Measurements from ENCODE around the gene TCERG1. TPM values are rescaled to one million over a fixed set of nuclear protein-coding genes. Genes with fewer than 3 reads are reported as not detected.

TCERG1 gene
- 184 TPM for polyA plus RNA-seq (ENCODE audit: insufficient read length)
- long read RNA-seq, donor 1, partial matches to known transcripts = 53 of 57 reads
- long read RNA-seq, donor 1, other reads (novel, unspliced or antisense) = 0 of 57 reads
- long read RNA-seq, donor 2, transcript TCERG1-207 (11 exons, 1,984 nt) = major isoform, 6 of 20 reads
- long read RNA-seq, donor 2, partial matches to known transcripts = 10 of 20 reads
- long read RNA-seq, donor 2, other reads (novel, unspliced or antisense) = 0 of 20 reads
- long read RNA-seq, donor 3, partial matches to known transcripts = 5 of 9 reads
- long read RNA-seq, donor 3, other reads (novel, unspliced or antisense) = 0 of 9 reads
- long read RNA-seq, donor 4 = 0 reads
- long read RNA-seq, donor 5, full-length matches to known transcripts = 5 of 14 reads
- long read RNA-seq, donor 5, partial matches to known transcripts = 9 of 14 reads
- long read RNA-seq, donor 5, other reads (novel, unspliced or antisense) = 0 of 14 reads
- long read RNA-seq, donor 6, partial matches to known transcripts = 28 of 28 reads
- long read RNA-seq, donor 6, other reads (novel, unspliced or antisense) = 0 of 28 reads
- long read RNA-seq, donor 7, partial matches to known transcripts = 27 of 39 reads
- long read RNA-seq, donor 7, other reads (novel, unspliced or antisense) = 0 of 39 reads
- long read RNA-seq, donor 8, partial matches to known transcripts = 0 of 3 reads
- long read RNA-seq, donor 8, other reads (novel, unspliced or antisense) = 0 of 3 reads

DNA sequence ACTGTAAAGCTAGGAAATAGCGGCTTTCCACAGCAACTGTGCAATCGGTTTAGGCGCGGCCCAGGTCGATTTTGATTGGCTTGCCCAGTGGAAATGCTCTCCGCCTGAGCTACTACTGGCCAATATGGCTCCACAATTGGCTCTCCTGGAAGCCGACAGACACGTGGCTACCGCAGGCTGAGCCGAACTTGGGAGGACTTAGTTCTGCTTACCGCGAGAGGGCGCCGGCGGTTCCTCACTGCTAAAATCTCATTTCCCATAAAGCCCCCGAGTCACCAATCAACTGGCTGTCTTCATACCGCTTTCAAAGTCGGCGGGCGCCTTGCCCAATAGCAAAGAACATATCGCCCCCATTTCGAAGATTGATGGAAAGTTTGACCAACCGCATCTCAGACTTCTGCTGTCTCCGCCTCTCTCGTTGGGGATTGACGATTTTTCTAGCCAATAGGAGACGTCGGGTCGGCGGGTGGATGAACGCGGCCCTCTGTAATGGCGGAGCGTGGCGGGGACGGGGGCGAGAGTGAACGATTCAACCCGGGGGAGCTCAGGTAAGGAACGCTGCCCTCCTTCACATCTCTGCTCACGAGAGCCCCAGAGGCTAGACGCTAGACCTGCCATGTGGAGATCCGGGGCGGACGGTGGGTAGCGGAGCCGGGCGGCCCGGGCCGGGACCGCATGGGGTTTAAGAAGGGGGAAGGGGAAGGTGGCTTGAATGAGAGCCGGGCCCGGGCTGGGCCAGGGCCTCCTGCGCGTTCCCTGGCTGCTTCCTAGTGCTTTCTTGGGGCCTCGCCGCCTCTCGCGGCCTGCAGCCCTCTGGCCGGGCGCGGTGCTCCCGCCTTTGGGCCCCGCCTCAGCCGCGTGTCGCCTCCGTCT lies at the start of gene TCERG1:
Gene TCERG1, plus strand, starts transcription at position 473 of the 873 bp plus-strand sequence. Its CDS starts 17 bp downstream, at position 490.
- peak; percentile 100 for DNase-seq

DNA sequence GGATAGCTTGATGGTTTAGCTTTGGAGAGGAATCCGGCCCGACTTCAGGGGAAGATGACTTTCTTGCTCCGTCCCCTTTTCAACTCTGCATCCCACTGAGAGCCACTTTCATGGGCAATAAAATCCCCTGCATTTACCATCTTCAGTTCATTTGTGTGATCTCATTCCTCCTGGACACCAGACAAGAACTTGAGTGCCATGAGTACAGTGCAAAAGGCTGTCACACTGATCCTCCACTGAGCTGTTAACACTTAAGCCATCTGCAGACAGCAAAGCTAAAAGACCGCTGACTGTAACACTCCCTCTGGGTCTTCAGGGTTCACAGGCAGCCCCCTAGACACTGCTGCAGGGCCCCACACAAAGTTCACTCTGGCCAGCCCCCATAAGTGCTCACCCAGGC lies 48.3 kb upstream of the TCERG1 start:
- DNase-seq = no peak

DNA sequence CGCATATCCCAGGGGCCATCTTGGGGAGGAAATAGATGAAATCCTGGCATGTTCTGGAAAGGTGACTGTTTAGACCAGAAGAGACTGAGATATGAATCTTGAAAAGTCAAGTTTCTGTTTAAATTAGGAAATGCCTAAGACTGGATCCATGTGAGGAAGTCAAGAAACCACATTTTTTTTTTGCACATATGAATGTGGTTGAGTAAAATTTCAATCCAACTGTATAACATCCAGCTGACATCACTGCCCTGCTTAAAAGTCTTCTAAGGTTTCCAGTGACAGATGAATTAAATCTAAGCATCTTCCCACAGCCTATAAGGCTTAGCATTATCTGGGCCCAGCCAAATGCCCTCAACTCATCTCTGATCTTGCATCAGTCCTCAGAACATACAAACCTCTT lies 47.7 kb upstream of the TCERG1 start:
- no peak for DNase-seq

DNA sequence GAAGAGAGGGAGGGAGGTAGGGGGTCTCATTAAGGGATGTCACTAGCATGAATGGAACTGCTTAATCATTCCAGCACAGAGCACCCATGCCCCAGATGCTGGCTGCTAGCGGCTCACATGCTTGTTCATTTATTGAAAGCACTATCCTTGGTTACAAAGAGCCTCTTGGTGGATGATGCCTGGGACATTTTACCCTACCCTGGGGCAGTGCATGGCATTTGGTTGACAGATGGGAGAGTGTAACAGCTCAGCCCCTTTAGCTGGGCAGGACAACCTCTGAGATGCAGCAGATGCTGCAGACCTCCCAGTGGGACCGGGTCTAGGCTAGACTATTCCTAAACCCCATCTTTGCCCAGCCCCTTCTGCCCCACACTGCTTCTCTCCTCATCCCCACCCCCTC lies 46.9 kb upstream of the TCERG1 start:
- no peak for DNase-seq

DNA sequence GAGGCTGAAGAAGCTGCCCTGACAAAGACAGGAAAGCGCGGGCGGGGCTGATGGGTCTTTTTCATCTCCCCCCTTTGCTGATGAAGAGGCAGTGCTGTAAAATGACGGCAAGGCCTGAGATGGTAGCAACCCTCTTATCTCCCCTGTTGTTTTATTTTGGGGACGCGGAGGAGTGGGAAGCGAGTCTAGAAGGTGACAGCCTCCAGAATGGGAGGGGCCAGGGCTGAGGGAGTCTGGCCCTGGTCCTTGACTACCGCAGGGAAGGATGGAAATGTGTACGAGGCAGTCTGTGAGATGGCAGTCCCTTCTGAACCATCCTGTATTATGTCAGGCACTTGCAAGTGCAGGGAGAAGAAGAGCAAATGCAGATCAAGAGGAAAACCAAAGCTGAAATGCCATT lies 46.1 kb upstream of the TCERG1 start:
- no peak for DNase-seq

DNA sequence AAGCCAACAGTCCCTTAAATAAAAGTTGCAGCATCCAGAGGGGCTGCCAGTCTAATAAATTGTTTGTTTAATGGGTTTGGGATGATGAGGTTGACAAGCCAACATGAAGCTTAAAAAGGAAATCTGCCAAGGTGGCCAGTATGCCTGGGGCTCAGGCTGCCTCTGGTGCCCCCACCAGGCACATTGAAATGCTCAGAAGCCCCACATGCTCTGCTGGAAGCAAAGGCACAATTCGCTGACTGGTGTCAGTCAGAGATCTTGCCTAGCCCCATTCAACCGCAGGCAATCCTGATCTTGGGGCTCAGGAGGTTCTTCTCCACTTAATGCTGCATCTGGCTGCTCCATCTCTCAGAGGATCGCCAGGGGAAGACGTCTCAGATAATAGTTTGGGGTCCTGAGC lies 44.2 kb upstream of the TCERG1 start:
- DNase-seq = no peak

DNA sequence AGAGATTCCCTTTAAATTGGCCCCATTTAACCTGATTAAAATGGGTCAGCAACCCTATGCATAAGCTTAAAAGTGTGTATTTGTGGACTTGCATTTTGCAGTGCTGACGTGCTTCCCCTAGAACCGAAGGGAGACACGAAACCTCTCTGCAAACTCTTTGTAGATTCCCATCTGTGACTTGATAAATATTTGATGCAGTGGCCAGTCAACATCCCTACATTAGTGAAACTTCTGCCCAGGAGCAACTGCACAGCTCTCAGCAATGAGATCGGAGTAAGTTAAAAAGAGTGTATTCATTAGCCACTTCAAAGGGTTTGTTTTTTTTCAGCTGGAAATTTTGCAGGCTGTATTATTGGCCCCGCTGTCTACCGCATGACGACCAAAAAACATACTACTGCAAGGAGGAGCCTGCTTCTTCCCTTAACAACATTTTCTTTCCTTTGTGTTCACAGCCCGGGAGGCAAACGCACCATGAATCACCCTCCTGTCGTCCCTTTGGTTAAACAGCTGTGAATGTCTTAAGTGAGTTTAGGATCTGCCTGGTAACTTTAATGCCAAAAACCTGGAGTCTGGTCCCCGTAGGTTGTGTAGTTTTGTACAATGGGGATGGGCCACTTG lies 38.0 kb upstream of the TCERG1 start:
- DNase-seq = peak; percentile 13

DNA sequence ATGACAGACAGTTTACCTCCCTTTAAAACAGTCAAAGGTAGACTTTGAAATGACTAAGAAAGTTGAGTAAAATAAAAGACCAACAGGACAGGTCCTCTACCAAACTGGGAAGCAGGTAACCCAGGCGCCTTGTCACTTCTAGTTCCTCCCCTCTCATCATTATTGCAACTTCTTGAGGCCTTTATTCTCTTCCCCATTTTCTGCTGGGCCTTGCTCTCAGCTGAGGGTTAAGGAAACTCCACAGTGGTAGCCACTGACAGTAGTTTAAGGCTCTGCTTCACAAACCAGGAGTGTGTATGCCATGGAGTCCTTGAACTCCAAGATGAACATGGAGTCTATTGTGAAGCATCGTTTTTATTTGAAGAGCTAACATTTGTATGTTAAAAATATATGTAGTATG lies 36.9 kb upstream of the TCERG1 start:
- DNase-seq = no peak

DNA sequence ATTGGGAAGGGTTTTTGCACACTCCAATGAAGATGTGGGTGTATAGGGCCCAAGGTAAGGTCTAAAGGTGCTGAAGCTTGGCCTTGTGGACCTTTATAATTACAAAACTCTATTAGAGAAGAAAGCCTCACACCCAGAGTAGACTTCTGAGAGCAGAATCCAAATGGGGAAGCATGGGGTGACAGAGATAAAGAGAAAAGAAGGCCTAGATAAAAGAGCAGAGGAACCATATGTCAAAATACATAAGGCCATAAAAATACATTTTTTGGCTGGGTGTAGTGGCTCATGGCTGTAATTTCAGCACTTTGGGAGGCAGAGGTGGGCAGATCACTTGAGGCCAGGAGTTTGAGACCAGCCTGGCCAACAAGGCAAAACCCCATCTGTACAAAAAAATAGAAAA lies 27.4 kb upstream of the TCERG1 start:
- no peak for DNase-seq

DNA sequence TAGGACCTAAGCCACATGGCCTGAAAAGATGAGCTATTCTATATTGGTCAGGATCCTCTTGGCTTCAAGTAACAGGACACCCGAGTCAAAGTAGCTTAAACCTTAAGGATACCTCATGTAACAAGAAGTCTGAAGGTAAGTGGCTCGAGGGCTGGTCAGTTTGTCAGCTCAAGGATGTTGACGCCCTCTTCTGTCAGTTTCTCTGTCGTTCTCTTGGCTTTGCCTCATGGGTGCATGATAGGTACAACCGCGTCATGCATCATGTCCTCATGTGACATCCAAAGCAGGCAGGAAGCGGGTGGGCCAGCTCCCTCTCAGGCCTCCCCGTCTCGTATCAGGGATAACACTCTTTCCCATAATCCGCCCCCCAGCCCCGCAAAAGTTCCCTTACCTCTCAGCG lies 22.1 kb upstream of the TCERG1 start:
- no peak for DNase-seq

DNA sequence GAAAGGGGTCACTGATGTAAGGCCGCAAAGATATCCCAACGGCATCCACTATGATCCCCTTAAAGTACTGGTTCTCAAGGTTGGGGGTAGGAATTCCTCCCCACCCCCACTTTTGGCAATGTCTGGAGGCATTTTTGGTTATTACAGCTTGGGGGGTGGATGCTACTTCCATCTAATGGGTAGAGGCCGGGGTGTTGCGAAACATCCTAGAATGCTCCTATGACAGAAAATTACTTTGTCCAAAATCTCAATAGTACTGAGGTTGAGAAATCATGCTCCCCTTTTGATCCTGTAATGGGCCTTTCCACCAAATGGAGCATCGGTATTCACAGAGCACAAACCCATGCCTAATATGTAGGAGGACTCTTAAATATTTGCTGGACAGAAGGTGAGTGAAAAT lies 20.8 kb upstream of the TCERG1 start:
- no peak for DNase-seq

DNA sequence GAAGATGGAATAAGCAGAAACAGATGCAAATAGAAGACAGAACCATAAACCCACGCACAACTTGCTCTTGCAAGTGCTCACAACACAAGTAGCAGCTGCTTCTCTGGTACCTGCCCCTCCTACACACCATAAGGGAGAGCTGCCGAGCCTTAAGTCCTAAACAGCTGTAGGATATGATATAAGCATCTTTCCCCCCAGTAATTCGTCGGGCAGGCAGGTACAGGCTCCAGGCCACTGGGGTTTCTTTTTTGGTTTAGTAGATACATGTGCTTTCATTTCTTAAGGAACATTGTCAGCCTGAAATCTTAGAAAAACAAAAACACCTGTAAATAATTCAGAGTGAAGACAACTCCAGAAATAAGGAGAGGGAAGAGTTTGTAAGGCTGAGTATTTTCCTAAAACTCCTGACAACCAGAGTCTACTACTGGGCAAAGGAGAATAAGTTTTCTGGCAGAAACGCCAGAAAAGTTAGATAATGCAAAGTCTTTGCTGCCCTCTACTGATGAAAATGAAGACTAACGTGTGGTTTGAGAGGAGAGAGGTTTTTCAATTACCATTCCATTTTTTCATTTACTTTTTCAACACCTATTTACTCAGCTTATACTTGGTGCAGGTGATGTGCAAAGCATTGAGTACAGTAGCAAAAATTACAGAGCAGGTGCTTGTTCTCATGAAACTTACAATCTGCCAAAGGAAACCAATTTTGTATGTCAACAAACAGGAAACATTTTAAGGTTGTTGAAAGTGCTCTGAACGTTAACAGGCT lies 20.1 kb upstream of the TCERG1 start:
- DNase-seq = peak; percentile 39

DNA sequence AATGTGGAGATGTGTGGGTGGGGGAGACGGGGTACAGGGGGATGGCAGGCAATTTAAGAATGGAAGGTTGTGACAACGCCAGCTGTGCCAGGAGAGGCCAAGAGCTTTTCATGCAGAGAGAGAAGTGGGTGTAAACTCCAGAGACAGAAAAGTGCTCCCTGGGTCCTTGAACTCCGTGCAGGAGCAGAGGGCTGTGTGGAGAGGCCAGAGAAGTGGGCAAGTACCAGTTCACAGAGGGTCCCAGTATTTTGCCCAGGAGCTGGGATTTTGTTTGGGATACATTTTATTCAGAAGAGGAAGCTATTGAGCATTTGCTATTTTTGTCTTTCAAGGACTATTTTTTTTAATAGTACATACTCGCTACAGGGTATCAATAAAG lies 19.5 kb upstream of the TCERG1 start:
- no peak for DNase-seq

DNA sequence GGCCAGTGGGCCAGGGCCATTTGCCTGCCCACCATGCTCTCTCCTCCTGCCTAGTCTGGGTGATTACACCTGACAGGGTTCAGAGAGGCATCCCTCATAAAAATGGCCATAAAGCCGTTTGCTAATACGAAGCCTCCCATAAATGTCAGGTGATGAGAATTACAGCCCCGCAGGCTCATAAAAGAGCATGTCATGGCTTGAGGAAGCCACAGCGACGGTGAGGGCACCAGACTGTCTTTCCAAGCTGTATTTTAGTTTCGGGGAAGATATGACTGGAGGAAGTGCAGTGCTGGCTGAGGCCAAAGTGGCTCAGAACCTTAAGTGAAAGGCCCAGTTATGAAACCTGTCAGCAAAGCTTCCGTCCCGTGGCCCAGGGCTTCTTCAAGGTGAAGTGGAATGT lies 18.5 kb upstream of the TCERG1 start:
- DNase-seq = peak; percentile 6

DNA sequence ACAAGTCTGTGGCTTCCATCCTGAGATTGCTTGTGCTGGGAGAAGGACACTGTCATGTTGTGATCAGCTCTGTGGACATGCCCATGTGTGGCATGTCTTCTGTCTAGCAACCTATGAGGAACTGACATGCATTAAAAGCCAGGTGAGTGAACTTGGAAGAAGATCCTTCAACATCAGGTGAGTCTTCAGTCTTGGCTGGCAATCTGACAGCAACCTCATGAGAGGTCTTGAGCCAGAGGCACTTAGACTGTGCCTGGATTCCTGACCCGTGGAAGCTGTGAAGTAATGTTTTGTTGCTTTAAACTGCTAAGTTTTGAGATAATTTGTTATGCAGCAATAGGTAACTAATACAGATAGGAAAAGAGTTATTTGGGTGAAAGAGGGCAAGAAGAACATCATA lies 6.8 kb upstream of the TCERG1 start:
- DNase-seq = no peak

DNA sequence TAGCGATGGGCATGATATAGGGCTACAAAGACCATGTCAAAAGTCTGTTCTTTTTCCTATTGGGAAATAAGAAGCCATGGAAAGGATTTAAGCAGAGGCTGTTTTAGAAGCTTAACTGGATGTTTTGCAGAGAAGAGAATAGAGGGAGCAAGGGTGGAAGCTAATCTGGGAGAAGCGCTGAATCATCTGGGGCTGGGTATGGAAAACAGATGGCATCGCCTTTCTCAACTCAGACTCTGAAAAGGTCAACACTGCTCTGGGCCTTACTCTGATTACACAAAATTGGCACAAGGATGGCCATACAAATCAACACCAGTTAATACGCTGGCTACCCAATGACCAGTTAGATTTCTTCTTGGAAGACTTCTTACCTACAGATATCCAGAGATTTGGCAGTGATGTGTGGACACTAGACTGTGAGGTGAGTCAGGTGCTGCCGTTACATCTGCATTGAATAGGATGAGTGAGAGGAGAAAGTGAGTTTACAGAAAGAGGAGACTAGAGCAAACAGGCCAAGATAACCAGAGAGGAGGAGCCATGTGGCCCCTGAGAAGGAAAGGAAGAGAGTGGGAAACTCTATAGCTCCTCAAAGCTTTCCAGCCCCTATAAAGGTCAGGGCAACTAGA lies 6.2 kb upstream of the TCERG1 start:
- DNase-seq = no peak

DNA sequence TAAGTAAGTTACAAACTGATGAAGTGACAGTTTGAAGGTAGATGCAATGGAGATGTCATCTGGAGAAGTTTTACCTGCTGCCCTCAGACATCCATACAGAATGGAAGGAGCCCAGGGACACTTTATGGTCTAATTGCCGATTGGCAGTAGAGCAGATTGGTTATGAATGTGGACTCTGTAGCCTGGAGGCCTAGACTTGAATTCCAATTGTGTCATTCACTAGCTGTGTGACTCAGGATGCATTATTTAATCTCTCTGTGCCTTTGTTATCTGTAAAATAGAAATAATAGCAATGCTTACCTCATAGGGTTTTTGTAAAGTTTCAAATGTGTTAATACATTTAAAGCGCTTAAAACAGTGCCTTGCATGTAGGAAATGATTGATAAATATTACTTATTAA lies 5.2 kb upstream of the TCERG1 start:
- DNase-seq = no peak

DNA sequence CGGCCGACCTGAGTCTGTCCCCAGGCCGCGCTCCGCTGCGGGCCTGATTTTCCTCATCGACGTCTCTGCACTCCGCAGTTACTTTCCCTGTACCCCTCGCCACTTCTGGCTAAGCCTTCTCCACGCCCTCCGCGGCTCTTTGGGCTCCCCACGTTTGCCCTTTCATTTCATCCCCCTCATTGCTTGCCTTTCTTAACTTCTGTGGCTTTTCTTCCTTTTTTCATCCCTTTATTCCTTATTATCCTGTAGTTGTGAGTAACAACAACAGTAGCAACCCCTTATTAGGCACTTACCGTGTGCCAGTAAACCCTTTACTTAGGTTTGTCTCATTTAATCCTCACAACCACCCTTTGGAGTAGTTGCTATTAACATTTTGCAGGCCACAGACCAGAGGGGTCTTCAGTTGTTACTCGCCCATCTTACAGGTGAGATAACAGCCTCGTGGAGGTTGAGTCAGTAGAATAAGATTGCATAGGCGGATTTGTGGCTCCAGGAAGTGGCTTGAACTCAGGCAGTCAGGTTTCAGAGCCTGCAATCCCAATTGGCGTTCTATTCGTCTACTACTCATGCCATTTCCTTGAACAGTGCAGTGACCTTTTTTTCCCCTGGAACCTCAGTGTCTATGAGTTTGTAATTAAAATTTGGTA lies 724 bp downstream of the TCERG1 start:
- no peak for DNase-seq

DNA sequence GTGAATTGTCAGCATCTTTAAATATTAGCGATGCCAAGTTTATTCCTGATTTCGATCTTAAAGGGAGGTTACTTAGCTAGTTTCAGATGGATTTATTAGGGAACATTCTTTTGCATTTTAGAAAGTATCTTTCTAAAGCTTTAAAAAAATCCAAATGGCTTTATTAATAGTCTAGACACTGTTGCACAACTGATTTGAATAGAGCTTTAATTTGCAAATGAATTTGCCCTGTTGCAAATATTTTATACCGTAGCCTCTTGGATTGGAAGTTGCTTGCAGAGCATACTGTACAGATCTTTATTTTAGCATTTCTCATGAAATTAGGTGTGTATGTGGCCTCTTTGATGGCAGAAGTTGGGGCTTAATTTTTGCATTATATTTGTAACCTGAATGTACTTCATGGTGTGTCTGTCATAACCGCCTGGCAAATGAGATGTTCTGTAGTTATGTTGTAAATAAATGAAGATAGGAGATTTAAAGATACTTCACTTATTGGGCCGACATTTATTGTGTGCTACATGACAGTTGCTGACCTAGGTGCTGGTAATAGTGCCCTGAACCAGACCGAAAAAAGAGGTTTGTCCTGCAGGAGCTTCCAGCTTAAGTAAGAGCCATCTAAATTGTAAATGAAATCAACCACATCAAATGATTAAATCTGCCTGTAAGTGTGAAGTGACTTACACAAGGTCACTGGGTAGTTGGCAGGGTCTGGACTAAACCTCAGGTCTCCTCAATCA lies 1.8 kb downstream of the TCERG1 start:
- DNase-seq = no peak

DNA sequence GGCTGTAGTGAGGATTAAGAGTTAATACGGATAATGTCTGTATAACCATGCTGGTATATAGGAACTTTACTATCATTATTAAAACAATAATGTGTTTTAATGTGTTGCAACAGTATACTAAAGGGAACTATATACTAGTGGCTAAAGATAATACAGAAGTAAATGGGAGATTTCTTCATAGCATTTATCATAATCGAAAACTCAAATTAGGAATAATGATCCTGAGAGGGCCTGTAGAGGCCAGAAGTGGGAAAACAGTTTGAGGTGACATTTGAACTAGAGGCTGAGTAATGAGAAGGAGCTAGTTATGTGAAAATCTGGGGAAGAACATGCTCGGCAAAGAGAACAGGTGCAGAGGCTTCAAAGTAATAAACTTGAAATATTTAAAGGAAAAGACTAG lies 2.9 kb downstream of the TCERG1 start:
- no peak for DNase-seq
